Measurements from ENCODE around the gene ITGA1. TPM values are rescaled to one million over a fixed set of nuclear protein-coding genes. Genes with fewer than 3 reads are reported as not detected.

ITGA1 gene
- total and polyA plus RNA-seq, 2 of the 8 experiments (the other 6 are each of a cell fraction or from before 2014, with no cell fraction given): 2.3 to 9.0 TPM

DNA sequence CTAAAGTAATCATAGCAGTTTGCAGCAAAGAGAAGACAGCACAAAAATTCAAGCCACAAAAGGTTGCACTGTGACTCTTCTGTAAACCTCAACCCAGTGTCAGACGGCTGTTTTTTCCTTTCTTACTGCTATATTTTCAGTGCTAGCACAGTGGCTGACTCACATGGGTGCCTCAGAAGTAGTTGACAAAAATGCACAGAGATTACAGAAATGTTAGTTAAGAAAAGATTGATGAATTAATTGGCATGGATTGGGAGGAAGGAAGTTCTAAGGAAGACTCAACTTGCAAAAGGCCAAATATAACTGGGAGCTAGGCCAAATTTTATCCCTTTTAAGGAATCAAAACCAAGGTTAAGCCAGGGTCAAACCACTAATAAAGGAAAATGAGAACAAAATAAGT lies 43.7 kb upstream of the ITGA1 start:
- H2AFZ ChIP-seq (ENCODE audit: low read length): no peak overlapping the region
- H4K20me1 ChIP-seq (replicated peaks in 1 of 2; ENCODE audit: control insufficient read depth in 1 of 2, insufficient read depth in 2 of 2, low read length in 2 of 2): no peaks in the 10 kb centered on the region
- H3K27me3 ChIP-seq (replicated peaks in 1 of 4; ENCODE audit: control insufficient read depth in 3 of 4, extremely low read depth in 1 of 4, insufficient read depth in 3 of 4, low read length in 3 of 4): no peaks in the 10 kb centered on the region
- H3K9ac ChIP-seq (replicated peaks in 1 of 4; ENCODE audit: extremely low read depth in 1 of 4, low read depth in 3 of 4, low read length in 3 of 4): no peak overlapping the region
- WGBS, 2 experiments (ENCODE audit: extremely low coverage in 1 of 2, insufficient coverage in 1 of 2, insufficient read length in 1 of 2, insufficient replicate concordance in 2 of 2, low coverage in 1 of 2, low lambda C conversion rate in 2 of 2, missing lambda C conversion rate in 1 of 2): 83% methylated on average over 1 of the region's 1 CpG; no CpG with 5 or more reads in 1 of the 2 experiments
- no peak overlapping the region for H3K14ac ChIP-seq (ENCODE audit: insufficient read length)
- no peak overlapping the region for H3K23ac ChIP-seq (ENCODE audit: insufficient read length)
- H2BK5ac ChIP-seq (ENCODE audit: low read depth, low read length): no peak overlapping the region
- H4K91ac ChIP-seq (replicated peaks; ENCODE audit: insufficient read length, low read length): no peak overlapping the region
- H3K23me2 ChIP-seq (ENCODE audit: low read depth, low read length): no peaks in the 10 kb centered on the region
- H3K4me3 ChIP-seq (ENCODE audit: extremely low read depth in 1 of 4, insufficient read depth in 2 of 4, low read depth in 3 of 4, low read length in 4 of 4): no peak overlapping the region
- no peak overlapping the region for H2BK120ac ChIP-seq (replicated peaks; ENCODE audit: low read depth, low read length)
- H3K79me2 ChIP-seq (ENCODE audit: control insufficient read depth in 1 of 2, insufficient read depth in 2 of 2, low read length in 2 of 2): no peaks in the 10 kb centered on the region
- H2BK15ac ChIP-seq (ENCODE audit: low read length): no peak overlapping the region
- no peaks in the 10 kb centered on the region for H3K79me1 ChIP-seq (ENCODE audit: low read depth, low read length)
- no peak overlapping the region for H3K56ac ChIP-seq (replicated peaks; ENCODE audit: insufficient read length, low read depth, low read length)
- no peak overlapping the region for H2AK5ac ChIP-seq (ENCODE audit: low read depth, low read length)
- H3K4me2 ChIP-seq (ENCODE audit: insufficient read depth in 1 of 2, low read depth in 2 of 2, low read length in 2 of 2): no peak overlapping the region
- no peak overlapping the region for H2BK20ac ChIP-seq (ENCODE audit: low read length)
- H4K8ac ChIP-seq (ENCODE audit: extremely low read depth, insufficient read depth, low read length): no peak overlapping the region
- DNase-seq (ENCODE audit: low read depth in 1 of 2, low spot score in 2 of 2): no peak
- POLR2A ChIA-PET (ENCODE audit: partially characterized antibody): no interaction called here
- H4K5ac ChIP-seq (ENCODE audit: insufficient read length, low read depth, low read length): no peak overlapping the region
- no peak overlapping the region for H3K18ac ChIP-seq (ENCODE audit: extremely low read depth, low read length)
- no peak for FAIRE-seq
- no peak overlapping the region for H3K4ac ChIP-seq (replicated peaks; ENCODE audit: insufficient read length, low read depth, low read length)
- no peaks in the 10 kb centered on the region for H3K36me3 ChIP-seq (ENCODE audit: control insufficient read depth in 2 of 4, insufficient read depth in 4 of 4, low read length in 3 of 4)
- no peak overlapping the region for H2BK12ac ChIP-seq (ENCODE audit: low read depth, low read length)
- no peak overlapping the region for H3K27ac ChIP-seq (ENCODE audit: low read depth, low read length)
- H3K9me3 ChIP-seq (ENCODE audit: insufficient read depth in 2 of 2, low read depth in 1 of 2, low read length in 1 of 2): no peaks in the 10 kb centered on the region
- H3K4me1 ChIP-seq (replicated peaks in 1 of 4; ENCODE audit: control insufficient read depth in 3 of 4, insufficient read depth in 4 of 4, low read length in 3 of 4): no peaks in the 10 kb centered on the region
- CTCF ChIA-PET (ENCODE audit: partially characterized antibody): no interaction called here
- TF ChIP-seq KDM1A (IDR thresholded peaks at IDR 0.05; ENCODE audit: borderline replicate concordance, low read length): no peak
- TF ChIP-seq TAF1 (IDR thresholded peaks at IDR 0.05; ENCODE audit: low read depth, low read length): no peak
- TF ChIP-seq TAF7 (optimal IDR thresholded peaks at IDR 0.05; ENCODE audit: borderline replicate concordance, low read depth, low read length): no peak
- TF ChIP-seq SIRT6 (IDR thresholded peaks at IDR 0.05; ENCODE audit: low read length): no peak
- no peak for TF ChIP-seq SP2 (IDR thresholded peaks at IDR 0.05; ENCODE audit: low read length)
- TF ChIP-seq, protein P1, sequence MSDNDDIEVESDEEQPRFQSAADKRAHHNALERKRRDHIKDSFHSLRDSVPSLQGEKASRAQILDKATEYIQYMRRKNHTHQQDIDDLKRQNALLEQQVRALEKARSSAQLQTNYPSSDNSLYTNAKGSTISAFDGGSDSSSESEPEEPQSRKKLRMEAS (IDR thresholded peaks at IDR 0.05): no peak
- TF ChIP-seq NRF1 (IDR thresholded peaks at IDR 0.05; ENCODE audit: low read depth, low read length): no peak
